Astrocyte (in vitro differentiated cells and primary cell): ENCODE measurements around the gene HOXC9. TPM values are rescaled to one million over a fixed set of nuclear protein-coding genes. Genes with fewer than 3 reads are reported as not detected.
A peak's percentile ranks its signal among the peaks of the same experiment; 100 is the strongest.

Experiments
- DNase-seq: peaks from one replicate; pipeline ENCODE4 v3.0.0-alpha.2; 2010; ENCODE audit warnings: low read depth
- FAIRE-seq: peaks from 2 replicates; lab custom pipeline; 2011; peaks lifted over from hg19 to GRCh38; lab: Jason Lieb, UNC
- H2AFZ ChIP-seq: 2 replicates; pipeline ENCODE4 v1.6.0; 2012; ENCODE audit warnings: low read depth, low read length, inconsistent platforms
- H3K27ac ChIP-seq: 2 replicates; pipeline ENCODE4 v1.5.1; 2011; ENCODE audit warnings: low read depth, low read length, inconsistent platforms
- H3K27me3 ChIP-seq: 2 replicates; pipeline ENCODE4 v1.6.0; 2011; ENCODE audit warnings: low read length, inconsistent platforms; ENCODE audit not compliant: insufficient read depth
- H3K36me3 ChIP-seq: 2 replicates; pipeline ENCODE4 v1.5.1; 2011; ENCODE audit warnings: low read length, inconsistent platforms; ENCODE audit not compliant: insufficient read depth
- H3K4me1 ChIP-seq: 2 replicates; pipeline ENCODE4 v1.5.1; 2011; ENCODE audit warnings: low read length, inconsistent platforms; ENCODE audit not compliant: insufficient read depth
- H3K4me2 ChIP-seq: 2 replicates; pipeline ENCODE4 v1.6.0; 2012; ENCODE audit warnings: low read length, inconsistent platforms
- H3K4me3 ChIP-seq: 2 replicates; pipeline ENCODE4 v1.5.1; 2011; ENCODE audit warnings: low read depth, mild to moderate bottlenecking, low read length, inconsistent platforms; ENCODE audit not compliant: insufficient read depth
- H3K79me2 ChIP-seq: 2 replicates; pipeline ENCODE4 v1.6.0; 2012; ENCODE audit warnings: mild to moderate bottlenecking, low read length, inconsistent platforms; ENCODE audit not compliant: insufficient read depth
- H3K9ac ChIP-seq: 2 replicates; pipeline ENCODE4 v1.6.0; 2012; ENCODE audit warnings: mild to moderate bottlenecking, low read length, inconsistent platforms
- H3K9me3 ChIP-seq: 2 replicates; pipeline ENCODE4 v1.5.1; 2012; ENCODE audit warnings: low read depth, mild to moderate bottlenecking, low read length, inconsistent platforms; ENCODE audit not compliant: insufficient read depth
- H4K20me1 ChIP-seq: 2 replicates; pipeline ENCODE4 v1.6.0; 2012; ENCODE audit warnings: low read length, inconsistent platforms; ENCODE audit not compliant: insufficient read depth
- H3K27ac Mint-ChIP-seq: one replicate; pipeline ENCODE4 v1.8.0; 2021; ENCODE audit warnings: mild to moderate bottlenecking, mixed read lengths; ENCODE audit not compliant: unreplicated experiment
- H3K27me3 Mint-ChIP-seq: one replicate; pipeline ENCODE4 v1.8.0; 2021; ENCODE audit warnings: low read depth, mixed read lengths; ENCODE audit not compliant: unreplicated experiment
- H3K36me3 Mint-ChIP-seq: one replicate; pipeline ENCODE4 v1.8.0; 2021; ENCODE audit warnings: low read depth, mixed read lengths; ENCODE audit not compliant: unreplicated experiment
- H3K4me1 Mint-ChIP-seq: one replicate; pipeline ENCODE4 v1.8.0; 2021; ENCODE audit warnings: low read depth, mixed read lengths; ENCODE audit not compliant: unreplicated experiment
- H3K4me3 Mint-ChIP-seq: one replicate; pipeline ENCODE4 v1.8.0; 2021; ENCODE audit warnings: mild to moderate bottlenecking, moderate library complexity, mixed read lengths; ENCODE audit not compliant: unreplicated experiment
- H3K9me3 Mint-ChIP-seq: one replicate; pipeline ENCODE4 v1.8.0; 2021; ENCODE audit warnings: mild to moderate bottlenecking, mixed read lengths; ENCODE audit not compliant: unreplicated experiment
- CTCF ChIP-seq: IDR thresholded peaks from 2 replicates; pipeline ENCODE4 v1.5.1; 2011; ENCODE audit warnings: low read depth, mild to moderate bottlenecking, inconsistent platforms, low read length, moderate library complexity; ENCODE audit not compliant: insufficient read depth
- EZH2 ChIP-seq: IDR thresholded peaks from 2 replicates; pipeline ENCODE4 v1.6.1; 2012; ENCODE audit warnings: mild to moderate bottlenecking, low read length, inconsistent platforms; ENCODE audit not compliant: insufficient read depth
- total RNA-seq: library from RNA; stranded (reverse); gene quantifications from 2 replicates; pipeline ENCODE4 v1.2.1, GENCODE V29; 2021

Gene HOXC9
- total RNA-seq, 1 donor from 2014 or later, result not detected

- TF ChIP-seq CTCF (no peak), EZH2 (peak; percentile 94)
- Histone ChIP-seq H3K27me3 (peaks cover 93% of the 10 kb centered on the region), H3K4me2 (no peak overlapping the region), H3K9ac (no peak overlapping the region), H3K27ac (no peak overlapping the region), H3K9me3 (peaks cover 7% of the 10 kb centered on the region), H4K20me1 (no peaks in the 10 kb centered on the region), H3K36me3 (no peaks in the 10 kb centered on the region), H3K4me1 (no peaks in the 10 kb centered on the region), H2AFZ (no peak overlapping the region), H3K79me2 (no peaks in the 10 kb centered on the region), H3K4me3 (no peak overlapping the region)
- no peak overlapping the region for H3K27ac Mint-ChIP-seq
- H3K4me1 Mint-ChIP-seq, result no peaks in the 10 kb centered on the region
- H3K36me3 Mint-ChIP-seq, result no peaks in the 10 kb centered on the region
- H3K27me3 Mint-ChIP-seq, result peaks cover 89% of the 10 kb centered on the region
- no peak overlapping the region for H3K4me3 Mint-ChIP-seq
- H3K9me3 Mint-ChIP-seq, result peaks cover 28% of the 10 kb centered on the region
- DNase-seq, result no peak
- FAIRE-seq, result no peak
Observed at GRCh38 chr12:53961025-53961761, 38.8 kb upstream of the HOXC9 start.

GRCh38 chr12:53963005-53963404 is 37.0 kb upstream of the HOXC9 start:
- peaks cover 95% of the 10 kb centered on the region for H3K27me3 ChIP-seq
- no peak overlapping the region for H3K4me3 Mint-ChIP-seq
- FAIRE-seq, result no peak

More at GRCh38 chr12:53963005-53963404, 37.0 kb upstream of the HOXC9 start:
- peaks cover 26% of the 10 kb centered on the region for H3K9me3 Mint-ChIP-seq
- H3K27me3 Mint-ChIP-seq, result peaks cover 90% of the 10 kb centered on the region
- no peaks in the 10 kb centered on the region for H3K4me1 Mint-ChIP-seq
- no peak overlapping the region for H3K27ac ChIP-seq
- no peaks in the 10 kb centered on the region for H3K4me1 ChIP-seq
- no peak for DNase-seq
- peaks cover 7% of the 10 kb centered on the region for H3K9me3 ChIP-seq
- H3K36me3 Mint-ChIP-seq, result no peaks in the 10 kb centered on the region
- H3K4me2 ChIP-seq, result no peak overlapping the region
- no peak overlapping the region for H3K4me3 ChIP-seq
- no peaks in the 10 kb centered on the region for H3K36me3 ChIP-seq
- H2AFZ ChIP-seq, result no peak overlapping the region
- TF ChIP-seq CTCF (no peak), EZH2 (no peak)
- no peak overlapping the region for H3K27ac Mint-ChIP-seq
- H4K20me1 ChIP-seq, result no peaks in the 10 kb centered on the region
- no peaks in the 10 kb centered on the region for H3K79me2 ChIP-seq
- H3K9ac ChIP-seq, result no peak overlapping the region
